GM19455 (cell line): ENCODE results near the gene AURKAIP1.

Experiments
- ATAC-seq: cut with Tn5 transposase; IDR thresholded peaks from one replicate; pipeline ENCODE4 v1.9.1; 2021; ENCODE audit not compliant: unreplicated experiment

Gene AURKAIP1

GRCh38 chr1:1348420-1349255 lies 26.4 kb downstream of the AURKAIP1 start:
- peak; percentile 21 for ATAC-seq

GRCh38 chr1:1347663-1348419 lies 27.2 kb downstream of the AURKAIP1 start:
- no peak for ATAC-seq

GRCh38 chr1:1347026-1347595 lies 27.9 kb downstream of the AURKAIP1 start:
- no peak for ATAC-seq

- ATAC-seq = no peak
Measured at GRCh38 chr1:1346501-1346890, 28.5 kb downstream of the AURKAIP1 start.

GRCh38 chr1:1345860-1346500 lies 29.0 kb downstream of the AURKAIP1 start:
- ATAC-seq = no peak

GRCh38 chr1:1345384-1345783 lies 29.6 kb downstream of the AURKAIP1 start:
- no peak for ATAC-seq

GRCh38 chr1:1344655-1345361 lies 30.2 kb downstream of the AURKAIP1 start:
- no peak for ATAC-seq

- no peak for ATAC-seq
Measured at GRCh38 chr1:1343811-1344421, 31.1 kb downstream of the AURKAIP1 start.

GRCh38 chr1:1342584-1343115 lies 32.4 kb downstream of the AURKAIP1 start:
- no peak for ATAC-seq

GRCh38 chr1:1342061-1342562 lies 32.9 kb downstream of the AURKAIP1 start:
- no peak for ATAC-seq

GRCh38 chr1:1341549-1342021 lies 33.4 kb downstream of the AURKAIP1 start:
- ATAC-seq = no peak

GRCh38 chr1:1340791-1341548 lies 34.0 kb downstream of the AURKAIP1 start:
- no peak for ATAC-seq

- no peak for ATAC-seq
Measured at GRCh38 chr1:1340185-1340584, 34.8 kb downstream of the AURKAIP1 start.

- no peak for ATAC-seq
Measured at GRCh38 chr1:1338278-1338677, 36.7 kb downstream of the AURKAIP1 start.

- no peak for ATAC-seq
Measured at GRCh38 chr1:1337793-1338147, 37.2 kb downstream of the AURKAIP1 start.

- ATAC-seq = no peak
Measured at GRCh38 chr1:1336931-1337792, 37.8 kb downstream of the AURKAIP1 start.

GRCh38 chr1:1336446-1336845 lies 38.6 kb downstream of the AURKAIP1 start:
- ATAC-seq = no peak

- no peak for ATAC-seq
Measured at GRCh38 chr1:1335792-1336248, 39.2 kb downstream of the AURKAIP1 start.
